GM12872 (cell line): Measurements from ENCODE around the gene MAN2A2.

Experiments used
- TF ChIP-seq, protein P1 (sequence below): IDR thresholded peaks from 3 replicates; pipeline ENCODE4 v1.5.1; 2011; ENCODE audit warnings: low read depth, mild to moderate bottlenecking, low read length, moderate library complexity; ENCODE audit not compliant: insufficient read depth

The MAN2A2 gene

DNA sequence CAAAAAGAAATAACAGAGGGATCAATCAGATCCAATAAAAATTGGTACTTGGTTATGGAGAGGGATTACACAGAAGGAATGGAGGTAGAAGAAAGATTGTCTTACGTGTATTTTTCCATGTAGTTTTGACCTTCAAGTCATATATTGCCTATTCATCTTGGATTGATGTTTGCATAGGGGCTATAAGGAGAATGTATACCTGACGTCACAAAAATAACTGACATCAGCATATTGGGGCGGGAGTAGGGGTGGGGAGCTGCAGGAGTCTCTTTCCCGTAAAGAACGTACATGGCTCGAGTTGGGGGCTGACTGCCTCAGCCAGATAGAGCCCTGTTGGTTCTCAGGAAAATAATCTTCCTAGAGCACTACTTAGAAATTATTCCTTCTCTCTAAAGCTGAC lies 40.6 kb upstream of the MAN2A2 start:
- TF ChIP-seq, protein P1, sequence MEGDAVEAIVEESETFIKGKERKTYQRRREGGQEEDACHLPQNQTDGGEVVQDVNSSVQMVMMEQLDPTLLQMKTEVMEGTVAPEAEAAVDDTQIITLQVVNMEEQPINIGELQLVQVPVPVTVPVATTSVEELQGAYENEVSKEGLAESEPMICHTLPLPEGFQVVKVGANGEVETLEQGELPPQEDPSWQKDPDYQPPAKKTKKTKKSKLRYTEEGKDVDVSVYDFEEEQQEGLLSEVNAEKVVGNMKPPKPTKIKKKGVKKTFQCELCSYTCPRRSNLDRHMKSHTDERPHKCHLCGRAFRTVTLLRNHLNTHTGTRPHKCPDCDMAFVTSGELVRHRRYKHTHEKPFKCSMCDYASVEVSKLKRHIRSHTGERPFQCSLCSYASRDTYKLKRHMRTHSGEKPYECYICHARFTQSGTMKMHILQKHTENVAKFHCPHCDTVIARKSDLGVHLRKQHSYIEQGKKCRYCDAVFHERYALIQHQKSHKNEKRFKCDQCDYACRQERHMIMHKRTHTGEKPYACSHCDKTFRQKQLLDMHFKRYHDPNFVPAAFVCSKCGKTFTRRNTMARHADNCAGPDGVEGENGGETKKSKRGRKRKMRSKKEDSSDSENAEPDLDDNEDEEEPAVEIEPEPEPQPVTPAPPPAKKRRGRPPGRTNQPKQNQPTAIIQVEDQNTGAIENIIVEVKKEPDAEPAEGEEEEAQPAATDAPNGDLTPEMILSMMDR = no peak

DNA sequence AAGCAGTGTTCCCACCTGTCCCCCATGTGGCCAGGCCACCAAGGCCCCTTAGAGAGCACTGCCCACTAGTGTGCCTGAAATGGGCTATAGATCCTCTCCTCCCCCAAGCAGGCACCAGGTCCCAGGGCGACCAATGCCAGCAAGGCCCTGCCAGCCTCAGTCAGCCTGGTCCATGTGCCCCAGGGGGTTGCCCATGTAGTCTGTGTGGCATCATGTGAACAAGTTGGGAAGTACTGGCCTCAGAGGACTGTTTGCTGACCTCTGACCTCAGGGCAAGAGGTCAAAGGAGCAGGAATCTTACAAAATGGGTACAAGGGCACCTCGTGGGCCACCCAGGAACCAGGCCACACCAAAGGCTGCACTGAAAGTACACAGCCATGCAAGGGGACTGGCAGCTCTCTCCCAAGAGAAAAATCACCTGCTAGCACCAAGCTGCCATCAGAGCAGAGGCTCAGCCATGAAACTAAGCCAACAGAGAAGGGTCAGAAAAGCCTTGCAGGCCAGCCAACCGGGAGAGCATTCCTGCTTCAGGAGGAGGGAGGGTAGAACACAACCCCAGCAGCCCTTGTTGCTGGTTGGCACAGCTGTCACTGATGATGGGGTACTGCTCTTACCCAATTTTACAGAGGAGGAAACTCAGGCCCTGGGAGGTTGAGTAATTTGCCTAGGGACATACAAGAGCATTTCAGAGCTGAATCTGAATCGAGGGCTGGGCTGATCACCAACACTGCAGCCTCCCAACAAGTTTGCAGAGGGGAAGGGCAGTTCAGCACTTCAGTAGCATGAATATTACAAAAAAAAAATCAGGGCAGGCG lies 39.9 kb upstream of the MAN2A2 start:
- TF ChIP-seq, protein P1 = no peak

DNA sequence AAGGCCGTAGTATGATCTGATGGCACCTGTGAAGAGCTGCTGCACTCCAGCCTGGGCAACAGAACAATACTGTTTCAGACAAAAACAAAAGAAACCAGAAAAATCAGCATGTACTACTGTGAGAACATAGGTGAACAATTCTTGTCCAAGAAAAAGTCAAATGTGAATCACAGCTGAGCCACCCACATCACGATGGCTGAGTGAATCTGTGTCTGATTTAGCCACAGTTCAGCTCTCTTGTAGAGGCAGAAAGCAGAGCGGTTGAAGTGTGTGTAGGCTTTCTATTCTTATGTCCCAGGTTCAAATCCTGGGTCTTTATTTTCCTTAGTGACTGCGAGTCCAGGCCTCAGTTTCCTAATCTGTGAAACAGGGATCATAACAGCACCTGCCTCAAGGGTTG lies 39.1 kb upstream of the MAN2A2 start:
- TF ChIP-seq, protein P1 = no peak

DNA sequence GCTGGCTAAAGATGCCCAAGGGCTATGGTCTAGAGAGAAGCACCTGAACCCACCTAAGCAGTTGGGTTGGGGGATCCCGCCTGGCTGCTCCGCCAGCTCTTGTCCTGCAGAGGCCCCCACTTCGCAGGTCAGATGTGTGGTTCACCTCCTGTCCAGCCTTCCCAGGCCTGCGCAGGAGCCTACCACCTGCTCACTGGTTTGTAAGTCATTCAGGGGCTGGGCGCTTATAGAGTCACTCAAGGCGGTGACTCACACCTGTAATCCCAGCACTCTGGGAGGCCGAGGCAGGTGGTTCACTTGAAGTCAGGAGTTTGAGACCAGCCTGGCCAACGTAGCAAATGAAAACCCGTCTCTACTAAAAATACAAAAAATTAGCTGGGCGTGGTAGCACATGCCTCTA lies 38.6 kb upstream of the MAN2A2 start:
- TF ChIP-seq, protein P1 = no peak

DNA sequence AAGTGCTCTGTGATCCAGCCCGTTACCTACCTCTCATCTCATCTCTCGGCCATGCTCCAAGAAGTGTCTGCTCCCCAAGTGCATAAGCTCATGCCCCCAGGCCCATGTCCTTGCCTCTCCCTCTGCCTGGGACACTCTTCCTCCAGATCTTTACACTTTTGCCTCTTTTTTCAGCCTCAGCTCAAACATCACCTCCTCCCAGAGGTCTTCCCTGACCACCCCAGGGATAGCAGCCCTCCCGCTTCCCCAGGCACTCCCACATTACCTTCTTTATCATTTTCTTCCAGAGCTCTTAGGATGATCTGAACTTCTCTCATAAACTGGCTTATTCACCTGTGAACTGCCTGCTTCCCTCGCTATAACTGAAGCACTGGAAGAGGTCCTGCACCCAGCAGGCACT lies 37.4 kb upstream of the MAN2A2 start:
- TF ChIP-seq, protein P1 = no peak

DNA sequence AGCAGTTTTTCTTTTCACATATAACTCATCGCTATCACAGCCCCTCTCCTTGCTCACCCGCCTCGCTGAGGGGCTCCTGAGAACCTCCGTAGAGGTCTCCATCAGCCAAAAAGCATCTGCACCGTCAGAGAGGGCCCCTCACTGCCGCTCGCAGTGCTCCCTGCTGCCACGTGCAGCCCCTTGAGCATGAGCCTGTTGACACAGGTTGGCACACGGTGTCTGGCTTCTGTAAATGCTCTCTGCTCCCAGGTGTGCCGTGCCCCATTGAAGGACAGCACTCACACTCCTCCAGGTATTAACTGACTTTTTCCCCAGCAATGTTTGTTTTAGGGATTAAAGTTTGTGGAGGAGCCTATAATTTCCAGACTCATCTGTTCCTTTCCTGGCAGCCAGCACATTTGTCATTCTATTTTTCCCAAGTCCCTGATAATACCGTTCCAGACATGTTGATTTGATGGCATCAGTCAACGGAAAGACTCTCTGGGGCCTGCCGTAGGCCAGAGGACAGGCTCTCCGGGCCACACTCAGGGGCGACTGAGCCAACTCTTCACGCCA lies 36.9 kb upstream of the MAN2A2 start:
- TF ChIP-seq, protein P1 = no peak

DNA sequence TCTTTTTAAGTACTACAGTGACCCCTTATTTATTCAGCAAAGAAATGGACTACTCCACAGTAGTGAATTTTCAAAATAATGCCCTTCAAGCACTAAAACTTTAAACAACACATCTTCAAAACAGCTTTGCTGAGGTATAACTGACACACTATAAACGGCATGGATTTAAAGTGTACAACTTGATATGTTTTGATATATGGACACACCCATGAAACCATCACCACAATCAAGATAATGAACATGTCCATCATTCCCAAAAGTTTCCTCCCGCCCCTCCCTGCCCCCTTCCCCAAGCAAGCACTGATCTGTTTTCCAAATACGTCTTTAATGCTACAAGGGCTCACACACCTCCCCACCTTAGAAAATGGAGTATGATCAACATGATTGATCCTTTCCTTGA lies 36.3 kb upstream of the MAN2A2 start:
- TF ChIP-seq, protein P1 = no peak
